GM18868 (cell line): Measurements from ENCODE around the gene APBA1.

ENCODE experiments used
- ATAC-seq: cut with Tn5 transposase; IDR thresholded peaks from one replicate; pipeline ENCODE4 v1.9.1; 2021; ENCODE audit warnings: mild to moderate bottlenecking, moderate library complexity; ENCODE audit not compliant: unreplicated experiment

The APBA1 gene

GRCh38 chr9:69671879-69672595, at the start of gene APBA1:
TSS of gene APBA1 (minus strand) at chr9:69672371.
- peak; percentile 41 for ATAC-seq

GRCh38 chr9:69719983-69720382, 47.8 kb upstream of the APBA1 start:
- no peak for ATAC-seq

DNA sequence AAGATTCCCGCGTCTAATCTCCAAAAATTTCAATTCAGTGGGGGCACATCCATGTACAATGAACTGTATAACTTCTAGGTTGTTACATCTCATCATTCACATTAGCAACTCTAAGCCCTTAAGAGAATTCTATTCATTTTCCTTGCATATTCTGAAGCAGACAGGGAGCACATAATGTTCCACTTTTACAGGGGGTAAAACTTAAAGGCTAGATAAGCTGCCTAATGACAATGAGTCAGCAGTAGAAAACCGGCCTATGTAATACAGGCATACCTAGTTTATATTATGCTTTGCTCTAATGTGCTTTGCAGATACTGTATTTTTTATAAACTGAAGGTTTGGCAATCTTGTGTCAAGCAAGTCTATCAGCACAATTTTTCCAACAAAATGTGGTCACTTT, 47.2 kb upstream of the APBA1 start:
- ATAC-seq = no peak

- no peak for ATAC-seq
Measured at GRCh38 chr9:69718218-69718617, 46.0 kb upstream of the APBA1 start.

DNA sequence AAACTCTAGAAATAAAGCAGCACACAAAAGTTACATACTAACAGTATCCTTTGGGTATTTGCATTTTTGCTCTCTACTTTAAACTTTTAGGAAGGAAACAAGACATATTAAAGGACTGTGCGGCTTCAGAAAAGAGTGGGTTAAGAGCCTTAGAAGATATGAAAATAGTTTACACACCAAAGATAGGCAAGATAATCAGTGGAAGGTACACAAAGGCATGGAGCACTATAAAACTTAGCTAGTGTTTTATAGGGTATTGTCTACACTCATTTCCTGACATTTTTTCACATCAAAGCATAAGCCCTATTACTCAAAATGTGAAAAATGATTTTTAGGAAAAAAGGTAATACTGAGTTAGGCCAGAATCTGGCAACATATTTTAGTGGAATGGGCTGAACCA, 43.7 kb upstream of the APBA1 start:
- no peak for ATAC-seq

GRCh38 chr9:69715096-69715495, 42.9 kb upstream of the APBA1 start:
- no peak for ATAC-seq

GRCh38 chr9:69697475-69697874, 25.3 kb upstream of the APBA1 start:
- ATAC-seq = no peak

GRCh38 chr9:69696802-69697201, 24.6 kb upstream of the APBA1 start:
- ATAC-seq = no peak

- ATAC-seq = no peak
Measured at GRCh38 chr9:69689991-69690538, 17.9 kb upstream of the APBA1 start.

GRCh38 chr9:69683927-69684326, 11.8 kb upstream of the APBA1 start:
- ATAC-seq = no peak

GRCh38 chr9:69678843-69679538, 6.8 kb upstream of the APBA1 start:
- ATAC-seq = no peak

GRCh38 chr9:69677931-69678330, 5.8 kb upstream of the APBA1 start:
- no peak for ATAC-seq

- no peak for ATAC-seq
Measured at GRCh38 chr9:69675563-69675962, 3.4 kb upstream of the APBA1 start.

DNA sequence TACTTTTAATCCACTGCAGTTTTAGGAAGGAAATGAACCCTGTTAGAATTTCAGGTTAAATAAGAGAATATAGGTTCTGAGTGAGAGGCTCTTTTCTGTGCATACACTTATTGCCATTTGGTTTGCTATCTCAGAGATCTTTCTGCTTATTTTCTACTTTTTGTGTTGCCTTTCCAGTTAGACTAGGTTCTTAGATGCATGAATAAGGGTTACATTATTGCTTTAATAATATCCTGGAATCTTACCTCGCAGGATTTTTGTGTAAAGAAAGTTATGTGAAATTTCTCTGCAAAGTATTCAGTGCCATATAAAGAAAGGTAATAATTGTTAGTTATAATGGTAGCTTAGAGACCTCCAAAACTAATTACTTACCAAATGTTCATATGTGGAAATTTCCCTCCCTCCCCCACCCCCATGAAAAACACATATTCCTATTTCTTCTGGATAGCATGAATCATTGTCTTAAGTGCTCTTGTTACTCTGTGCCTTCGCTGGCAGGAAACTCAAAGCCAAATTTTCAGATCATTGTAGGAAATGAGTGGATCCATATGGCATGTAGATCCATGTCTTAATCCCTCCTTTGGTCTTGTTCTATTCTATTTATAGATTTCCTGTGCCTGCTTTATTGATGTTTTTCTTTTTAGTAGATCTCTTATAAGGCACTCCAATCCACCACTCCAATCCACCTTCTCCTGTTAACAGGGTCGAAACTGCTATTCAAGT, 2.7 kb upstream of the APBA1 start:
- no peak for ATAC-seq

DNA sequence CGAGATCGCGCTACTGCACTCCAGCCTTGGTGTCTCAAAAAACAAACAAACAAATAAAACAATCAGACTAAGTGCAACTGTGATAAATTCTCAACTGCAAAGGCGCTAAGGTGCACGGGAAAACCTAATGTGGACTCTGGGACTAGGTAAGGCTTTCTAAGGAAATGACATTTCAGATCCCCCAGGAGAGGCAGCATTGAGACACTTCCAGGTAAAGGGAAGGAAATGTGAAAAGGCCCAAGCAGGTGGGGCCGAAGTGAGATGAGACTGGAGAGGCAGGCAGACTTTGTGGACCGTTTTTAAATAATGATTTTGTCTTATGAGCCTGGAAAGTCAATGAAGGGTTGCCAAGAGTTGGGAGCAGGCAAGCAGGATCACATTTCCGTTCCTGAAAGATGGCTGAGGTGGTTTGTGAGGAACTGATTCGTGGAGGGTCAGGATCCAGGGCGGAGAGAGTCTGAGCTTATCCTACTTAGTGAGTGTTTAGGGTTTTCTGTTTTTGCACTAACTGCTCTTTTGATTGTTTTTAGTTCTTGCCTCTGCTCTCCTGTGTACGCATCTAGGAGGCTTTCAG, 2.0 kb upstream of the APBA1 start:
- ATAC-seq = no peak

GRCh38 chr9:69673311-69673640, 1.1 kb upstream of the APBA1 start:
- no peak for ATAC-seq

GRCh38 chr9:69672596-69673310, 582 bp upstream of the APBA1 start:
- ATAC-seq = peak; percentile 95

DNA sequence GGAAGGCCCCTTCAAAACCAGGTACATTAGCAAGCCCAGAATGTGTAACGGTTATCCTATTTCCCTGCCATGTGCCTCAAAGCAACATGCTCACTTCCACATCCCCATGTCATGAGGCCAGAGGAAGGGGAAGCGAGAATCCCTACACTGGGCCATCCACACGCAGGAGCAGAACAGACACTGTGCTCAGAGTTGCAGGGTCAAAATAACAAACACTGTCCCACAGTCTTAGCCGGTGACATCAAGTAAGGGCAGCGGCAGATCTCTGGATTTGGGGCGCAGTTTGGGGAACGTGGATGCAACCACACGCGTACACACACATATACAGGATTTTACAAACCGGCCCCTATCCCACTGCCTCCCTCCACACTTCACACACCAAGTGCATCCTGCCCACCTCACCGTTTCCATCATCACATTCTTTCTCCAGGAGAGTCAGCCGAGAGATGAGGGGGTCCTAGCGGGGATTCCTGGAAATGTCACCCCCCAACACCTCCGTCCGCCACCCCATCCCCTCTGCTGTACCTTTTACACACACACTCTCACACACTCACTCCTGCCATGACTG, 776 bp downstream of the APBA1 start:
- ATAC-seq = no peak

DNA sequence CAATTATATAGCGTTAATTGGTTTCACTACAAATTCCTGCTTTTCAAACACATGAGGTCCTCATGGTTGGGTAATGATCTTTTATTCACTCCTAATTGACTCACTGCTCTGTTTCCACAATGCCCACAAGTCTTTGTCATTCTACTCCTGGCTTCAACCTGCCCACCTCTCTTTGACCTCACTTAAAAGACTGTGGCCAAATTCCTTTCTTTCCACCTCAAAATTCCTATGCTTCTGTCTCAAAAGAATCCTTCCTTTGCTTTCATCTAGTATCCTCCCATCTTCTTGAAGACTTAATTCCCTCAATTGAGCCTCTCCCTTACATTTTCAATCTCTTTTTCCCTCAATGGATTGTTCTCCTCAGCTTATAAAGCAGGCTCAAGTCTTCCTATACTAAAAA, 4.9 kb downstream of the APBA1 start:
- ATAC-seq = no peak

DNA sequence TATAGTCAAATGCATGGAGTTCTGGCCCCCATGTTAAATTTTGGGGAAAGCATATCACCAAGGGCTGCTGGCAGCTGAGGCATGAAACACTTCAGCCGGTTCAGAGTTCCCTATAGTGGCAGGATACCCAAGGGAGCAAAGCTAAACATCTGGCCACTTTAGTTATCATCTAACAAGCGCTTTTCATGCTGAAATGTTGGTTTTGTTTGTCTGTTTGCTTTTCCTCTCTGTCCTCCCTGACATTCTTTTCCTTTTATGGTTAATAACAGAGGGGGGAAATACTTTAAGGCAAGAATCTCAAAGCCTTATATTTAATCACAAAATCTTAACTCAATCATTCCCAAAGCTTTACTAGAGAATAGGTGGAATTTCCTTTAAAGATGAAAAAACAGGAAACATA, 11.9 kb downstream of the APBA1 start:
- no peak for ATAC-seq
